GM23338 (cell line): ENCODE measurements around the gene OR6N1. TPM values are rescaled to one million over a fixed set of nuclear protein-coding genes. Genes with fewer than 3 reads are reported as not detected.

Experiments
- ATAC-seq: fragments of 200-7000 bp; cut with Tn5 transposase; 3 replicates; pipeline ENCODE4 v1.9.1; 2020
- DNase-seq: peaks from one replicate; pipeline ENCODE4 v3.0.0-alpha.2; 2015; ENCODE audit warnings: low spot score
- H2AFZ ChIP-seq: fragments of 200-600 bp; sonication (generic); 2 replicates; pipeline ENCODE4 v1.8.0; 2016; ENCODE audit warnings: antibody characterized with exemption, mild to moderate bottlenecking, moderate library complexity
- H3F3A ChIP-seq: fragments of 200-600 bp; sonication (generic); replicated peaks from 2 replicates; pipeline ENCODE4 v1.8.0; 2017; ENCODE audit warnings: antibody characterized with exemption, mixed run types, low read depth
- H3K27ac ChIP-seq: fragments of 200-600 bp; sonication (generic); 2 replicates; pipeline ENCODE4 v1.6.1; 2016; ENCODE audit warnings: low read depth
- H3K27me3 ChIP-seq: fragments of 200-600 bp; sonication (generic); 2 replicates; pipeline ENCODE4 v1.8.0; 2016; ENCODE audit warnings: mild to moderate bottlenecking, mixed run types, moderate library complexity; ENCODE audit not compliant: insufficient read depth
- H3K36me3 ChIP-seq: fragments of 200-600 bp; sonication (generic); 2 replicates; pipeline ENCODE4 v1.8.0; 2016; ENCODE audit warnings: mild to moderate bottlenecking; ENCODE audit not compliant: insufficient read depth
- H3K4me1 ChIP-seq: fragments of 200-600 bp; sonication (generic); 2 replicates; pipeline ENCODE4 v1.8.0; 2016; ENCODE audit warnings: mild to moderate bottlenecking, moderate library complexity; ENCODE audit not compliant: insufficient read depth
- H3K4me2 ChIP-seq: fragments of 200-600 bp; sonication (generic); 2 replicates; pipeline ENCODE4 v1.7.1; 2017; ENCODE audit warnings: mixed run types
- H3K4me3 ChIP-seq: fragments of 200-600 bp; sonication (generic); 2 replicates; pipeline ENCODE4 v1.6.1; 2016; ENCODE audit warnings: mixed run types
- H3K79me2 ChIP-seq: fragments of 200-600 bp; sonication (generic); replicated peaks from 2 replicates; pipeline ENCODE4 v1.8.0; 2017; ENCODE audit warnings: mild to moderate bottlenecking; ENCODE audit not compliant: insufficient read depth
- H3K9me2 ChIP-seq: fragments of 200-600 bp; sonication (generic); 2 replicates; pipeline ENCODE4 v1.8.0; 2017; ENCODE audit not compliant: insufficient read depth
- H4K20me1 ChIP-seq: fragments of 200-600 bp; sonication (generic); replicated peaks from 2 replicates; pipeline ENCODE4 v1.8.0; 2017; ENCODE audit warnings: mild to moderate bottlenecking; ENCODE audit not compliant: insufficient read depth
- H3K27ac Mint-ChIP-seq: 2 replicates; pipeline ENCODE4 v1.8.0; 2020; ENCODE audit warnings: inconsistent platforms, mild to moderate bottlenecking, moderate library complexity, mixed read lengths
- H3K27me3 Mint-ChIP-seq: 3 replicates; pipeline ENCODE4 v1.8.0; 2022; ENCODE audit warnings: low read depth, mild to moderate bottlenecking, moderate library complexity, mixed read lengths, inconsistent platforms; ENCODE audit not compliant: insufficient read depth, poor library complexity
- H3K36me3 Mint-ChIP-seq: 3 replicates; pipeline ENCODE4 v1.8.0; 2021; ENCODE audit warnings: low read depth, mild to moderate bottlenecking, inconsistent platforms, moderate library complexity, mixed read lengths
- H3K4me1 Mint-ChIP-seq: 3 replicates; pipeline ENCODE4 v1.8.0; 2020; ENCODE audit warnings: mild to moderate bottlenecking, inconsistent platforms, mixed read lengths
- H3K4me3 Mint-ChIP-seq: 3 replicates; pipeline ENCODE4 v1.8.0; 2021; ENCODE audit warnings: moderate library complexity, mild to moderate bottlenecking, inconsistent platforms, mixed read lengths
- H3K9me3 Mint-ChIP-seq: 3 replicates; pipeline ENCODE4 v1.8.0; 2020; ENCODE audit warnings: moderate library complexity, mild to moderate bottlenecking, inconsistent platforms, mixed read lengths
- CREB1 ChIP-seq: fragments of 250-450 bp; sonication (Bioruptor Pico); IDR thresholded peaks from 2 replicates; pipeline ENCODE4 v1.5.0; 2020; ENCODE audit warnings: low read depth, mild to moderate bottlenecking, moderate library complexity
- CTCF ChIP-seq, 2 experiments: fragments of 200-600 bp in 1 of 2; sonication (generic) in 1 of 2; conservative IDR thresholded peaks; 2 replicates each; pipeline versions ENCODE4 v1.5.1 to v1.6.1; 2016 to 2017; ENCODE audit warnings: antibody characterized with exemption in 2 of 2, low read depth in 2 of 2, mild to moderate bottlenecking in 2 of 2, moderate library complexity in 1 of 2
- ETS1 ChIP-seq: IDR thresholded peaks from 2 replicates; pipeline ENCODE4 v1.6.1; 2016; ENCODE audit warnings: antibody characterized with exemption
- EZH2 ChIP-seq: fragments of 200-600 bp; sonication (generic); IDR thresholded peaks from one replicate; pipeline ENCODE4 v1.8.0; 2017; ENCODE audit warnings: antibody characterized with exemption, mild to moderate bottlenecking, low read depth; ENCODE audit not compliant: unreplicated experiment
- EZH2phosphoT487 ChIP-seq: fragments of 200-600 bp; sonication (generic); IDR thresholded peaks from one replicate; pipeline ENCODE4 v1.8.1; 2018; ENCODE audit warnings: antibody characterized with exemption; ENCODE audit not compliant: unreplicated experiment
- JUNB ChIP-seq: IDR thresholded peaks from one replicate; pipeline ENCODE4 v1.6.1; 2016; ENCODE audit warnings: antibody characterized with exemption; ENCODE audit not compliant: unreplicated experiment
- NANOG ChIP-seq: IDR thresholded peaks from 2 replicates; pipeline ENCODE4 v1.6.1; 2016; ENCODE audit warnings: antibody characterized with exemption, borderline replicate concordance
- POLR2AphosphoS5 ChIP-seq: IDR thresholded peaks from 2 replicates; pipeline ENCODE4 v1.6.1; 2016; ENCODE audit warnings: antibody characterized with exemption, low read depth
- REST ChIP-seq: IDR thresholded peaks from one replicate; pipeline ENCODE4 v1.6.1; 2018; ENCODE audit warnings: antibody characterized with exemption; ENCODE audit not compliant: unreplicated experiment
- STAT1 ChIP-seq: IDR thresholded peaks from one replicate; pipeline ENCODE4 v1.6.1; 2016; ENCODE audit warnings: antibody characterized with exemption; ENCODE audit not compliant: unreplicated experiment
- ZNF114 ChIP-seq: fragments of 250-450 bp; sonication (Bioruptor Pico); IDR thresholded peaks from 2 replicates; pipeline ENCODE4 v1.5.0; 2020; ENCODE audit warnings: mild to moderate bottlenecking, moderate library complexity
- ZNF331 ChIP-seq: fragments of 250-450 bp; sonication (Bioruptor Pico); IDR thresholded peaks from 2 replicates; pipeline ENCODE4 v1.5.0; 2020; ENCODE audit warnings: low read depth, mild to moderate bottlenecking, moderate library complexity
- ZNF462 ChIP-seq: fragments of 250-450 bp; sonication (Bioruptor Pico); IDR thresholded peaks from 2 replicates; pipeline ENCODE4 v1.5.0; 2020; ENCODE audit warnings: mild to moderate bottlenecking, moderate library complexity
- polyA plus RNA-seq: library from polyadenylated mRNA; unstranded; fragments of >200 nt; fragmentation: Nextera tagmentation; extraction: Ambion mirVana; gene quantifications from 2 replicates; pipeline ENCODE4 v1.2.1, GENCODE V29; 2016
- total RNA-seq: library from RNA; depleted of rRNA; stranded (reverse); fragments of >200 nt; shearing (Covaris generic); gene quantifications from 2 replicates; pipeline ENCODE4 v1.2.3, GENCODE V29; 2014

The OR6N1 gene
- total and polyA plus RNA-seq, 2 experiments from 2014 or later = not detected

- Mint-ChIP-seq H3K27ac (no peak overlapping the region), H3K36me3 (no peaks in the 10 kb centered on the region), H3K27me3 (no peaks in the 10 kb centered on the region), H3K9me3 (no peaks in the 10 kb centered on the region), H3K4me1 (no peaks in the 10 kb centered on the region), H3K4me3 (no peak overlapping the region)
- no peaks in the 10 kb centered on the region for H3K36me3 ChIP-seq
- TF ChIP-seq REST (no peak), ETS1 (no peak), ZNF462 (no peak), NANOG (no peak), JUNB (no peak), ZNF331 (no peak), ZNF114 (no peak), EZH2 (no peak), STAT1 (no peak), CTCF (conservative IDR thresholded peaks at IDR 0.05; ENCODE audit: low read depth in 2 of 2) (no peak), POLR2AphosphoS5 (no peak), EZH2phosphoT487 (no peak), CREB1 (CRISPR knock-in tag) (no peak)
- no peak for ATAC-seq
- H3K27ac ChIP-seq = no peak overlapping the region
- H3K4me1 ChIP-seq = no peaks in the 10 kb centered on the region
- no peaks in the 10 kb centered on the region for H4K20me1 ChIP-seq
- H2AFZ ChIP-seq = no peak overlapping the region
- H3K9me2 ChIP-seq = no peaks in the 10 kb centered on the region; the same call in 1 of the 2 replicates
- H3F3A ChIP-seq = no peaks in the 10 kb centered on the region
- no peaks in the 10 kb centered on the region for H3K79me2 ChIP-seq
- H3K4me2 ChIP-seq = no peak overlapping the region
- H3K4me3 ChIP-seq = no peak overlapping the region
- no peak for DNase-seq
- H3K27me3 ChIP-seq = no peaks in the 10 kb centered on the region
Measured at GRCh38 chr1:158731707-158732106, 40.3 kb downstream of the OR6N1 start.
